Right lobe of liver (tissue), 6 donors: Measurements from ENCODE around the gene F13B. TPM values are rescaled to one million over a fixed set of nuclear protein-coding genes. Genes with fewer than 3 reads are reported as not detected.

Experiments
- ATAC-seq, 4 donors: fragments of 200-7000 bp; cut with Tn5 transposase; one replicate each; pipeline ENCODE4 v1.9.1; 2020; ENCODE audit warnings: mild to moderate bottlenecking in 4 of 4, moderate library complexity in 4 of 4
- DNase-seq, 3 donors: peaks; one replicate each; pipeline ENCODE4 v3.0.0-alpha.2; 2020
- H3K27ac ChIP-seq, 3 donors: fragments of 200-600 bp; one replicate each; pipeline ENCODE4 v1.8.0; 2022
- H3K27me3 ChIP-seq, 2 donors: fragments of 200-600 bp; one replicate each; pipeline ENCODE4 v1.8.0; 2022
- H3K36me3 ChIP-seq, 4 donors: fragments of 200-600 bp; sonication (generic) in 1 of 4; one replicate each; pipeline versions ENCODE4 v1.5.1 to v1.8.0; 2017 to 2022; ENCODE audit warnings: control low read depth in 1 of 4
- H3K4me1 ChIP-seq, 4 donors: fragments of 200-600 bp; sonication (generic) in 1 of 4; one replicate each; pipeline versions ENCODE4 v1.5.1 to v1.8.0; 2017 to 2022; ENCODE audit warnings: control low read depth in 1 of 4
- H3K4me3 ChIP-seq, 3 donors: fragments of 200-600 bp; one replicate each; pipeline ENCODE4 v1.8.0; 2022
- H3K9me3 ChIP-seq, 4 donors: fragments of 200-600 bp; sonication (generic) in 1 of 4; one replicate each; pipeline versions ENCODE4 v1.5.1 to v1.8.0; 2017 to 2022; ENCODE audit warnings: control low read depth in 1 of 4
- CTCF ChIP-seq, 4 donors: fragments of 200-600 bp in 3 of 4; fragments of 450-650 bp in 1 of 4; IDR thresholded peaks; one replicate each; pipeline versions ENCODE4 v1.5.1 to v1.8.0; 2016 to 2022; ENCODE audit warnings: antibody characterized with exemption in 4 of 4, mild to moderate bottlenecking in 2 of 4
- POLR2A ChIP-seq: fragments of 450-650 bp; IDR thresholded peaks from one replicate; pipeline ENCODE4 v1.6.1; 2017; ENCODE audit warnings: antibody characterized with exemption, mild to moderate bottlenecking
- WGBS: methylation state at CpG from one replicate; pipeline ENCODE4 v1.1.6; 2018; ENCODE audit warnings: low coverage, low lambda C conversion rate; ENCODE audit not compliant: insufficient coverage; ENCODE audit errors: missing lambda C conversion rate; 5-methylcytosine and 5-hydroxymethylcytosine counted together
- intact Hi-C, 2 donors: fragments of 100-400 bp; cut with DNase I; formaldehyde crosslinking; loops; one replicate each; pipeline versions ENCODE4 v1.11.2 to v1.14.1; 2022
- total RNA-seq, 6 experiments: library from RNA; depleted of rRNA in 2 of 6; stranded (reverse); fragments of >200 nt in 2 of 6; fragmentation: NEBNext Ultra II Directional in 3 of 6; extraction: Animal tissue kit (Norgen Biotek cat#: 25700) in 3 of 6; gene quantifications; one replicate each; pipeline versions ENCODE4 v1.1.0 to v1.2.4, GENCODE V29; 2016 to 2023
- donor health status: DM: no; HTN: yes; CAD: no.
- donor health status: DM: no; HTN: no; CAD: no.
- donor health status: DM: no; HTN: no; CAD: no.
- donor health status: DM: no; HTN: yes; CAD: no.
- donor health status: DM: no; HTN: yes; CAD: no.

Gene F13B
- total RNA-seq, 6 experiments from 2014 or later: 20.2 to 143 (median 45.3) TPM

- no peak for ATAC-seq
- no peaks in the 10 kb centered on the region for H3K36me3 ChIP-seq
- no peaks in the 10 kb centered on the region for H3K4me1 ChIP-seq
- intact Hi-C loops: no loop called here
- H3K9me3 ChIP-seq: no peaks in the 10 kb centered on the region
- no peak overlapping the region for H3K27ac ChIP-seq
- H3K4me3 ChIP-seq: no peak overlapping the region
- no peak for TF ChIP-seq CTCF (IDR thresholded peaks at IDR 0.05)
- TF ChIP-seq POLR2A: no peak
- no peaks in the 10 kb centered on the region for H3K27me3 ChIP-seq
- WGBS: 0% methylated on average over 1 of the region's 1 CpG
- no peak for DNase-seq
These were observed 42.6 kb downstream of the F13B start for GRCh38 chr1:197024460-197024859.

GRCh38 chr1:197021716-197022115 is 45.3 kb downstream of the F13B start:
- WGBS: 39% methylated on average over 4 of the region's 4 CpGs
- intact Hi-C loops: no loop called here
- H3K27ac ChIP-seq: no peak overlapping the region
- no peaks in the 10 kb centered on the region for H3K4me1 ChIP-seq
- H3K9me3 ChIP-seq: no peaks in the 10 kb centered on the region
- no peak for ATAC-seq
- no peak for DNase-seq
- H3K27me3 ChIP-seq: no peaks in the 10 kb centered on the region
- TF ChIP-seq POLR2A: no peak
- no peak for TF ChIP-seq CTCF (IDR thresholded peaks at IDR 0.05)
- H3K4me3 ChIP-seq: no peak overlapping the region
- H3K36me3 ChIP-seq: no peaks in the 10 kb centered on the region

- no peak overlapping the region for H3K4me3 ChIP-seq
- intact Hi-C loops: no loop called here
- H3K27me3 ChIP-seq: no peaks in the 10 kb centered on the region
- WGBS: 77% methylated on average over 8 of the region's 8 CpGs
- no peaks in the 10 kb centered on the region for H3K36me3 ChIP-seq
- TF ChIP-seq CTCF (IDR thresholded peaks at IDR 0.05) (no peak), POLR2A (no peak)
- no peak for DNase-seq
- ATAC-seq: no peak
- no peak overlapping the region for H3K27ac ChIP-seq
- H3K9me3 ChIP-seq: no peaks in the 10 kb centered on the region
- no peaks in the 10 kb centered on the region for H3K4me1 ChIP-seq
These were observed 49.4 kb downstream of the F13B start for GRCh38 chr1:197017558-197018146.

- no peak overlapping the region for H3K4me3 ChIP-seq
- DNase-seq: no peak
- no peak overlapping the region for H3K27ac ChIP-seq
- intact Hi-C loops: no loop called here
- ATAC-seq: peak in 1 of 4 donors; percentile 18
- H3K36me3 ChIP-seq: no peaks in the 10 kb centered on the region
- H3K27me3 ChIP-seq: no peaks in the 10 kb centered on the region
- WGBS: 42% methylated on average over 1 of the region's 1 CpG
- TF ChIP-seq POLR2A (no peak), CTCF (IDR thresholded peaks at IDR 0.05) (peak in 2 of 4 donors; percentile 16 to 23)
- no peaks in the 10 kb centered on the region for H3K4me1 ChIP-seq
- no peaks in the 10 kb centered on the region for H3K9me3 ChIP-seq
These were observed 50.3 kb downstream of the F13B start for GRCh38 chr1:197016751-197017150.

GRCh38 chr1:197013234-197013633 is 53.8 kb downstream of the F13B start:
- intact Hi-C loops: no loop called here
- H3K27ac ChIP-seq: no peak overlapping the region
- peaks cover 0 to 11% (median 0%) of the 10 kb centered on the region in 4 donors for H3K36me3 ChIP-seq
- H3K27me3 ChIP-seq: no peaks in the 10 kb centered on the region
- no peak overlapping the region for H3K4me3 ChIP-seq
- 47% methylated on average over 2 of the region's 3 CpGs for WGBS
- no peaks in the 10 kb centered on the region for H3K9me3 ChIP-seq
- no peaks in the 10 kb centered on the region for H3K4me1 ChIP-seq
- no peak for DNase-seq
- no peak for ATAC-seq
- TF ChIP-seq CTCF (IDR thresholded peaks at IDR 0.05): no peak
